ENCODE measurements around the gene WDR33.

GRCh38 chr2:127705391-127706065, 105.4 kb downstream of the WDR33 start:
- TF ChIP-seq EZH2 (IDR thresholded peaks at IDR 0.05; ENCODE audit: borderline replicate concordance, low read length) (no peak), CTCF (IDR thresholded peaks at IDR 0.05; ENCODE audit: low read length) (no peak)

Measured in OCI-LY1 (cell line).